ENCODE measurements around the gene NAA10.

- TF ChIP-seq, protein P1, sequence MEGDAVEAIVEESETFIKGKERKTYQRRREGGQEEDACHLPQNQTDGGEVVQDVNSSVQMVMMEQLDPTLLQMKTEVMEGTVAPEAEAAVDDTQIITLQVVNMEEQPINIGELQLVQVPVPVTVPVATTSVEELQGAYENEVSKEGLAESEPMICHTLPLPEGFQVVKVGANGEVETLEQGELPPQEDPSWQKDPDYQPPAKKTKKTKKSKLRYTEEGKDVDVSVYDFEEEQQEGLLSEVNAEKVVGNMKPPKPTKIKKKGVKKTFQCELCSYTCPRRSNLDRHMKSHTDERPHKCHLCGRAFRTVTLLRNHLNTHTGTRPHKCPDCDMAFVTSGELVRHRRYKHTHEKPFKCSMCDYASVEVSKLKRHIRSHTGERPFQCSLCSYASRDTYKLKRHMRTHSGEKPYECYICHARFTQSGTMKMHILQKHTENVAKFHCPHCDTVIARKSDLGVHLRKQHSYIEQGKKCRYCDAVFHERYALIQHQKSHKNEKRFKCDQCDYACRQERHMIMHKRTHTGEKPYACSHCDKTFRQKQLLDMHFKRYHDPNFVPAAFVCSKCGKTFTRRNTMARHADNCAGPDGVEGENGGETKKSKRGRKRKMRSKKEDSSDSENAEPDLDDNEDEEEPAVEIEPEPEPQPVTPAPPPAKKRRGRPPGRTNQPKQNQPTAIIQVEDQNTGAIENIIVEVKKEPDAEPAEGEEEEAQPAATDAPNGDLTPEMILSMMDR (IDR thresholded peaks at IDR 0.05) = no peak
- no peak for TF ChIP-seq POLR2A (IDR thresholded peaks at IDR 0.05)
- no peak for TF ChIP-seq POLR2AphosphoS5 (IDR thresholded peaks at IDR 0.05)
These were observed 26.5 kb upstream of the NAA10 start for GRCh38 chrX:153961292-153961691.
